GM19397 (cell line): ENCODE measurements around the gene KCNB1.

Source experiments
- ATAC-seq: cut with Tn5 transposase; IDR thresholded peaks from one replicate; pipeline ENCODE4 v1.9.1; 2021; ENCODE audit warnings: mild to moderate bottlenecking, moderate library complexity; ENCODE audit not compliant: unreplicated experiment

The KCNB1 gene

GRCh38 chr20:49445176-49445575 lies 37.3 kb downstream of the KCNB1 start:
- ATAC-seq = no peak

- ATAC-seq = no peak
Observed at GRCh38 chr20:49444553-49444990, 37.9 kb downstream of the KCNB1 start.

GRCh38 chr20:49437057-49437456 lies 45.4 kb downstream of the KCNB1 start:
- ATAC-seq = no peak

DNA sequence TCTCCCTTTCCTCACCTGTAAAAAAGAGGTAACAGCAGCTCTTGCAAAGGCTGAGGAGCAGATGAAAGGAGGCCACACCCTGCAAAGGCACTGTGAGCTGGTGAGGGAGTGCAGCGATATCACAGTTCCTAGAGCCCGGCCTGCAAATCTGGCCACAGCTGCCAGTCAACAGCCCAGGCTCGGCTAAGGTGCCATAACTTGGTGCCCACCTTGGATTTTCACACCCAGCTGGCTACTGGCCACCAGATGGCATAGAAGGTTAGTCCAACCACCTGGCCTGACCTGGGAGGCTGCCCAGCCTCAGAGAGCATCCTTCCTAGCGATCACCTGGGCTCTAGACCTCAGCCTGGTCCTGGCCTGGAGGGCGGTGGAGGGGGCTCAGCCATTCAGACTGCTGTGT lies 46.8 kb downstream of the KCNB1 start:
- no peak for ATAC-seq

- ATAC-seq = no peak
Observed at GRCh38 chr20:49433333-49433732, 49.1 kb downstream of the KCNB1 start.

DNA sequence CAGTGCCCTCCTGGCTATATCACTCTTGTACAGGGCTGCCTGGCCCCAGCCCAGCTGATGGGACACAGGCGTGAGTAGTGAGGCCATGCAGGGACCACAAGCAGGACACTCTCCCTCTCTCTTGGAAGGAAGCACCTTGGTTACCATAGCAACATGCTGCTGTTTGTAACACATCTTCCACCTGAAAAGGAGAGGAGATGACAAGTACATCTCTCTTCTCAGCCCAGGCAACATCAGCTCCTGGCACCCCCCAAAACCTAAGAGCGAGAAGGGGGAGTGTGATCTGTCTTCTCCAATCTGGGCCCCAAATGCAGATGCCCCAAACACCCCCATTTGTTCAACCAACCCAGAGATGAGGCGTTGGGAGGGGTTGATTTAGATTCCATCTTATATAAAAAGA lies 49.9 kb downstream of the KCNB1 start:
- no peak for ATAC-seq

DNA sequence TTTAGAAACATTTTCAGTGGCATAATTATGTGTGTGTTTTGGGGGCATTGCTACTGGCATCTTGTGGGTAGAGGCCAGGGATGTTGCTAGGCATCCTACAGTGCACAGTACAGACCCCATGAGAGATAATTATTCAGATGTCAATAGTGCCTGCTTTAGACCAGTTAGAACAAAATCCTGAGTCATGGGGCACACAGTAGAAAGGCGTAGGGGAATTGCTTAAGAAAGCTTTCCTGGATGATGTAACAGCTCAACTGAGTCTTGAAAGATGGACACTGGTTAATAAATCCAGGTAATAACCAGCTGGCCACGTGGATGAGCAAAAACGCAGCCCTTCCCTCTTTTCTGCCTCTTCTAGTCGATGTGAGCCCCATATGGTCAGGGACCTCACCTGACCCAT lies 51.1 kb downstream of the KCNB1 start:
- ATAC-seq = no peak

- ATAC-seq = no peak
Observed at GRCh38 chr20:49430320-49430719, 52.1 kb downstream of the KCNB1 start.

- no peak for ATAC-seq
Observed at GRCh38 chr20:49427751-49428518, 54.5 kb downstream of the KCNB1 start.

GRCh38 chr20:49426873-49427272 lies 55.6 kb downstream of the KCNB1 start:
- no peak for ATAC-seq

- ATAC-seq = no peak
Observed at GRCh38 chr20:49426395-49426794, 56.1 kb downstream of the KCNB1 start.

- ATAC-seq = no peak
Observed at GRCh38 chr20:49424536-49424935, 57.9 kb downstream of the KCNB1 start.

DNA sequence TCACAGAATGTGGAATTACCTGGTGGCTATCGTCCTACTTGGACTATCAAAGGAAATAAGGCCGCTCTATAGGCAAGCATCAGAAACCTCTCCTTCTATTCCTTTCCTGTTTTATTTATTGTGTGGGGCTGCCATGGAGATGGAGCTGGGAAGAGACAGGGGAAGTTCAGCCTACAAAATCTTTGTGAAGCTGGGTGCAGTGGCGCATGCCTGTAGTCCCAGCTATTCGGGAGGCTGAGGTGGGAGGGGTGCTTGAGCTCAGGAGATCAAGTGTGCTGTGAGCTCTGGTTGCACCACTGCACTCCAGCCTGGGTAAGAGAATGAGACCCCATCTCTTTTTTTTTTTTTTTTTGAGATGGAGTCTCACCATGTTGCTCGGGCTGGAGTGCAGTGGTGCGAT lies 60.3 kb downstream of the KCNB1 start:
- ATAC-seq = no peak

DNA sequence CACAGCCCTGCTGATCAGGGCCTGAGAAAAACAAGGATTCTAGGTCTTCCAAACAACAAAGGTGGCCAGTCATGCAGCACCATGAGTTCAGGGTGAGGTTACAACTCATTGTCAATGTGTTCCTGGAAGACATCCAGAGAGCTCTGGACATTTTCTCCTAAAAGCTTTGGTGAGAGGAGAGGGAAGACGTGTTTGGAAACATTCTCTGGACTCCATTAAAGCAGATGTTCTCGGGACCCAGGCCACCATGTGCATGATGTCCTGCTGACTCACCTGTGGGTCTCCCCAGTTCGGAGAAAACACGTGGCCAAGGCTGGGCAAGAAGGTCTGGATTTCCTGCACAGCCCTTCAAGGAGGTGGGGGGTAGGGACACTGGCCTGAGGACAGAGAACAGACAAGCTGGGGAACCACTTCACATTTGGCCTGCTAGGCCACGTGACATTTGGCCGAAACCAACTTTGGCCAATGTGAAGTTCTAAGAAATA lies 61.6 kb downstream of the KCNB1 start:
- no peak for ATAC-seq

DNA sequence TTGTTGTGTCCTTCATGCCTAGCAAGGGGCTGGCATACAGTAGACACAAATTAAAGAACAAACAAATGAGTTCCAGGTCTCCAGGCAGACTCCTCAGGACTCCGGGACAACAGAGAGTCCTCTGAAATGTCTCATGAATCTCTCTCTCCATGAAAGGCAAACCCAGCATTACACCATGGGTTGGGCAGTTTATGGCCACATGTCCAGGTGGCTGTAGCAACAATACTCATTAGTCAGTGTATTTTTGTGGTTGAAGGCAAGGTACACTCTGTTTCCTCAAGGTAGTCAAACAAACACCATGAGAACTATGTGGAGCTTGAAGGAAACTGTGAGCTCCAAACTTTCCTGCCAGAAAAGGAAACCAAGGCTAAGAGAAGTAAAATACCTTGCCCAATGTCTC lies 62.2 kb downstream of the KCNB1 start:
- ATAC-seq = no peak

- ATAC-seq = no peak
Observed at GRCh38 chr20:49419785-49420184, 62.7 kb downstream of the KCNB1 start.

- no peak for ATAC-seq
Observed at GRCh38 chr20:49418809-49419208, 63.7 kb downstream of the KCNB1 start.

DNA sequence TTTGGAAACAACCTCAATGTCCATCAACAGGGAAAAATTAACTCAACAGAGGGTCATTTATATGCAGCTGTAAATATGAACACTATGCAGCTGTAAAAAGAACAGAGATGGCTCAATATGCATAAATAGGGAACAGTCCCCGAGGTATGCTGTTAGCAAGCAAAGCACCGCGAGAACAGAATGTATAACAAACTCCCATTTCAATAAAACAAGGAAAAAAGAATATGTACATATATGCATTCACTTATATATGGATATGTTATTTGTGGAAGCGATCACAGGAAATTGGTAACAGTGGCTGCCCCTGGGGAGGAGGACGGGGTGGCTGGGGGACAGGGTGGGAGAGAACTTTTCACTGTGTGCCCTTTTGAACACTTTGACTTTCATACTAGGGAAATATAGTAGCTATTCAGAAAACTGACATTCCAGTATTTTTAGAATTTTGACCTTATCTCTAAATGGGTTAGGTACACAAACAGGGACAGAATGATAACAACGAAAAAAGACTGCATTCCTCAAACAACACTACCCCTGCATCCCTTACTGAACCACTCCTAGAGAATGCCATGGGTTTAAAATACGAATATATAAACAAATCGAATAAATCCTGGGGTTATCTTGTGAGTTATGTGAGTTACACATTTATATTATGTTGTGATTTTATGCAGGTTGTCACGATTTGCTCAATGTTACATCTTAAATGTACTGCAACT lies 64.5 kb downstream of the KCNB1 start:
- ATAC-seq = no peak

DNA sequence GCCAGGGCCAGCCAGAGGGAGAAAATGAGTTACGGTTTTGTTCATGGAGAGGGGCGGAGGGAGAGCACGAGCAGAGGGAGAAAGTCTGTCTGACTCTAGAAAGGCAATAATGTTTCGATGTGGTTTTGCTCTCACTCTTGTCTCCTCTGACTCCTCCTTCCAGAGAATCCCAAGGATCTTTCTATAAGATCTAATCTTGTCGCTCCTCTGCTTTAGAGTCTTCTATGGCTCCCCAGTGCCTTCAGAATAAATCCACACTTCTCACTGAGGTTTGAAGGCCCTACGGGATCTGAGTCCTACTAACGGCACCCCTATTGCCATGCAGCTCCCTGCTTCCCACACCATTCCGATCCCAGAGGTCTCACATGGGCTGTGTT lies 66.8 kb downstream of the KCNB1 start:
- ATAC-seq = no peak

DNA sequence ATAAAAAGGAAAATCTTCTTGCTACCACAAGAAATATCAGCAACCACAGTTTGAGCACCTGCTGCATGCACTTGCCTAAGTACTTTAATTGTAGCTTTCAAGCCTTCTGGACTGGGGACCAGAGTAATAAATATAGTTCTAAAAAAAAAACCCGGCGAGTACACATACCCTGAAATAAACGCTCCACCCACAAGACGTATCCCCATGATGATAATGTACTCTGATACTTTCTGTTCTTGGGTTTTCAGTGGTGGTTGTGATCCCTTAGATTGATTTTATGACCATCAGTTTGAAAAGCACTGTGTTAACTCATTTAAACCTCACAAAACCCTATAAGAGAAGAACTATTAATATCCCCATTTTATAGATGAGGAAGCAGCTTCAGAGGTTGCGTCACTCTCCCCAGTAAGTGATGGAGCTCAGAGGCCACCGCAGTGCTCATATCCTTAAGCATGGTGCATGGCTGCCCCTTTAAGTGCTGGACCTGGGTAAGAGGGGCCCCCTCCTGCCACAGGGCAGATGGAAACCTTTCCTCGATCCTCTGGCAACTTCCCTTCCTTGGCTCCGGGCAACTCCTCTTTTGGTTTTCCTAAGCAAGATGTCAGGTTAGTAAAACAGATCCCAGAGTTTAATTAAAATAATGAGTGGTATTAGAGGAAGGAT lies 67.3 kb downstream of the KCNB1 start:
- no peak for ATAC-seq

DNA sequence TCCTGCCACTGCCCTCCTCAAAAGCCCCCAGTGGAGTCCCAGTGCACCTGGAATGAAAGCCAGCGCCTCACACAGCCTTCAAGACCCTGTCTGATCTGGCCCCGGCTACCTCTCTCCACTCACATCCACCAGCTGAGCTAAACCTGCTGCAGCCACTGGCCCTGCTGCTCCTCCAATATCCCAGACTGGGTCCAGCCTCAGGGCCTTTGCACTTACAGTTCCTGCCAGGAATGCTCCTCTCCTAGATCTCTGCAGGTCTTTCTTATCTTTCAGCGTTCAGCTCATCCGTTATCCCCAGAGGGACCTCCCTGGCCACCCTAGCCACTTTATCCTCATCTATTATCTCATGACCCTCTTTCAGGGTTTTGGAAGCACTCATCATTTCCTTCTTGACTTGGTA lies 68.8 kb downstream of the KCNB1 start:
- no peak for ATAC-seq

GRCh38 chr20:49412953-49413352 lies 69.5 kb downstream of the KCNB1 start:
- ATAC-seq = no peak
